GM12878 (cell line): Measurements from ENCODE around the gene CFAP299. TPM values are rescaled to one million over a fixed set of nuclear protein-coding genes. Genes with fewer than 3 reads are reported as not detected.

Source experiments
- ATAC-seq: fragments of 200-7000 bp; cut with Tn5 transposase; 3 replicates; pipeline ENCODE4 v1.9.1; 2020; ENCODE audit warnings: mild to moderate bottlenecking, moderate library complexity
- BruUV-seq: library from RNA; stranded (reverse); fragments of 400-500 nt; replicated peaks from 2 replicates; lab custom pipeline; 2021; lab: Mats Ljungman, UMichigan
- CTCF ChIA-PET: fragments of 300-600 bp; sonication (Branson Sonifier 250); formaldehyde crosslinking; extraction: SDS; loops from one replicate; lab custom pipeline; 2021; ENCODE audit warnings: inconsistent platforms; lab: Yijun Ruan, JAX
- POLR2A ChIA-PET: fragments of 350-600 bp; formaldehyde crosslinking; extraction: SDS; loops from one replicate; lab custom pipeline; 2021; ENCODE audit warnings: inconsistent platforms; lab: Charles Lee
- RAD21 ChIA-PET: fragments of 300-600 bp; sonication (Branson Sonifier 250); formaldehyde crosslinking; loops from one replicate; lab custom pipeline; 2023; ENCODE audit warnings: antibody characterized with exemption; ENCODE audit not compliant: unreplicated experiment; lab: Charles Lee
- SMC1A ChIA-PET: fragments of 300-600 bp; sonication (Branson Sonifier 250); formaldehyde crosslinking; loops from one replicate; lab custom pipeline; 2023; ENCODE audit not compliant: unreplicated experiment, uncharacterized antibody; lab: Charles Lee
- DNase-seq: peaks from one replicate; pipeline ENCODE4 v3.0.0-alpha.2; 2011; ENCODE audit warnings: low read depth, low spot score
- FAIRE-seq: peaks from 3 replicates; lab custom pipeline; 2011; peaks lifted over from hg19 to GRCh38; lab: Jason Lieb, UNC
- H2AFZ ChIP-seq: 2 replicates; pipeline ENCODE4 v1.6.0; 2011; ENCODE audit warnings: low read depth, low read length, control low read depth; ENCODE audit not compliant: control insufficient read depth
- H3K27ac ChIP-seq: 2 replicates; pipeline ENCODE4 v1.5.1; 2011; ENCODE audit warnings: control low read depth; ENCODE audit not compliant: control insufficient read depth, insufficient read depth
- H3K27me3 ChIP-seq, 2 experiments: replicated peaks in 1 of 2; 2 replicates each; pipeline versions ENCODE4 v1.6.0 to v1.6.1; 2011; ENCODE audit warnings: low read length in 1 of 2; ENCODE audit not compliant: control insufficient read depth in 2 of 2, insufficient read depth in 2 of 2
- H3K36me3 ChIP-seq, 2 experiments: 2 replicates each; pipeline ENCODE4 v1.5.1; 2011; ENCODE audit warnings: low read length in 1 of 2; ENCODE audit not compliant: control insufficient read depth in 2 of 2, insufficient read depth in 2 of 2
- H3K4me1 ChIP-seq: 2 replicates; pipeline ENCODE4 v1.6.1; 2011; ENCODE audit warnings: mild to moderate bottlenecking, low read length, moderate library complexity, mixed read lengths; ENCODE audit not compliant: control insufficient read depth, insufficient read depth
- H3K4me2 ChIP-seq: 2 replicates; pipeline ENCODE4 v1.6.0; 2011; ENCODE audit warnings: control low read depth; ENCODE audit not compliant: control insufficient read depth, insufficient read depth
- H3K4me3 ChIP-seq: fragments of 200-600 bp; sonication (generic); 2 replicates; pipeline ENCODE4 v1.5.1; 2016
- H3K79me2 ChIP-seq: 2 replicates; pipeline ENCODE4 v1.6.0; 2011; ENCODE audit warnings: low read length; ENCODE audit not compliant: control insufficient read depth, insufficient read depth
- H3K9ac ChIP-seq: 2 replicates; pipeline ENCODE4 v1.8.0; 2011; ENCODE audit warnings: low read length, control low read depth, mixed read lengths; ENCODE audit not compliant: control insufficient read depth, insufficient read depth
- H3K9me3 ChIP-seq: replicated peaks from 3 replicates; pipeline ENCODE4 v1.5.1; 2011; ENCODE audit warnings: mild to moderate bottlenecking, low read length; ENCODE audit not compliant: control insufficient read depth, insufficient read depth
- H4K20me1 ChIP-seq: 2 replicates; pipeline ENCODE4 v1.6.0; 2011; ENCODE audit not compliant: control insufficient read depth, insufficient read depth
- E4F1 ChIP-seq: fragments of 450-650 bp; IDR thresholded peaks from 2 replicates; pipeline ENCODE4 v1.6.1; 2018; ENCODE audit warnings: borderline replicate concordance, mild to moderate bottlenecking; ENCODE audit not compliant: partially characterized antibody
- GABPA ChIP-seq: IDR thresholded peaks from 2 replicates; pipeline ENCODE4 v1.6.1; 2014; ENCODE audit warnings: antibody characterized with exemption, low read depth, mild to moderate bottlenecking, inconsistent platforms
- IRF4 ChIP-seq: IDR thresholded peaks from 2 replicates; pipeline ENCODE4 v1.6.1; 2011; ENCODE audit warnings: low read depth, low read length
- LARP7 ChIP-seq: fragments of 450-650 bp; IDR thresholded peaks from 2 replicates; pipeline ENCODE4 v1.6.1; 2017; ENCODE audit warnings: mild to moderate bottlenecking
- MLLT1 ChIP-seq: fragments of 450-650 bp; IDR thresholded peaks from 2 replicates; pipeline ENCODE4 v1.6.1; 2016; ENCODE audit warnings: mild to moderate bottlenecking
- MXI1 ChIP-seq: fragments of 150-350 bp; IDR thresholded peaks from 2 replicates; pipeline ENCODE4 v1.6.1; 2011; ENCODE audit warnings: low read depth, mild to moderate bottlenecking, inconsistent platforms, low read length, improper control_type of control experiment
- NR2C1 ChIP-seq: fragments of 450-650 bp; IDR thresholded peaks from 2 replicates; pipeline ENCODE4 v1.6.1; 2017; ENCODE audit warnings: antibody characterized with exemption, mild to moderate bottlenecking, moderate library complexity
- POLR2AphosphoS2 ChIP-seq: IDR thresholded peaks from 2 replicates; pipeline ENCODE4 v1.6.1; 2011; ENCODE audit warnings: low read depth, mild to moderate bottlenecking, low read length, improper control_type of control experiment, moderate library complexity
- SMAD1 ChIP-seq: fragments of 450-650 bp; IDR thresholded peaks from 2 replicates; pipeline ENCODE4 v1.6.1; 2018; ENCODE audit warnings: mild to moderate bottlenecking, low read depth; ENCODE audit not compliant: partially characterized antibody
- ZNF207 ChIP-seq: fragments of 450-650 bp; IDR thresholded peaks from 2 replicates; pipeline ENCODE4 v1.6.1; 2014; ENCODE audit warnings: antibody characterized with exemption, mild to moderate bottlenecking, borderline replicate concordance
- ZNF217 ChIP-seq: fragments of 450-650 bp; IDR thresholded peaks from 2 replicates; pipeline ENCODE4 v1.6.1; 2017; ENCODE audit warnings: antibody characterized with exemption, mild to moderate bottlenecking
- ZNF622 ChIP-seq: fragments of 450-650 bp; IDR thresholded peaks from 2 replicates; pipeline ENCODE4 v1.6.1; 2017; ENCODE audit warnings: mild to moderate bottlenecking, inconsistent platforms
- ZSCAN29 ChIP-seq: fragments of 450-650 bp; IDR thresholded peaks from 2 replicates; pipeline ENCODE4 v1.6.1; 2017; ENCODE audit warnings: mild to moderate bottlenecking, moderate library complexity
- WGBS: methylation state at CpG from one replicate; pipeline ENCODE4 v1.1.6; 2016; ENCODE audit warnings: low lambda C conversion rate; ENCODE audit not compliant: insufficient replicate concordance, insufficient coverage; ENCODE audit errors: missing lambda C conversion rate; 5-methylcytosine and 5-hydroxymethylcytosine counted together
- in situ Hi-C: fragments of 300-500 bp; cut with MboI; formaldehyde crosslinking; loops from 9 replicates; pipeline ENCODE4 v1.14.3; 2018; ENCODE audit warnings: mixed read lengths
- intact Hi-C: fragments of 100-400 bp; cut with micrococcal nuclease; formaldehyde crosslinking; loops from one replicate; pipeline ENCODE4 v1.14.2; 2022; ENCODE audit not compliant: unreplicated experiment
- polyA plus RNA-seq, 11 experiments: library from polyadenylated mRNA; depleted of rRNA in 4 of 11; unstranded in 6 of 11; stranded (reverse) in 5 of 11; fragments of >200 nt; fragmentation: Nextera tagmentation in 4 of 11; fragmentation: Illumina TruSeq in 1 of 11; extraction: Ambion mirVana in 4 of 11; extraction: Trizol in 1 of 11; gene quantifications; 1 replicate in 1 of 11; 2 replicates in 10 of 11; pipeline versions ENCODE4 v1.2.1 to v1.2.3, GENCODE V29; 2011 to 2016; ENCODE audit warnings: inconsistent platforms in 2 of 11, missing spikeins in 2 of 11, low read depth in 1 of 11
- total RNA-seq, 4 experiments: library from RNA; depleted of rRNA in 3 of 4; stranded (reverse); fragments of >200 nt in 3 of 4; fragmentation: Illumina TruSeq in 1 of 4; extraction: Trizol in 1 of 4; gene quantifications; 2 replicates each; pipeline versions ENCODE4 v1.2.1 to v1.2.3, GENCODE V29; 2013 to 2021
- TF ChIP-seq, protein P1 (sequence below): fragments of 450-650 bp; IDR thresholded peaks from 2 replicates; pipeline ENCODE4 v1.6.1; 2017; ENCODE audit warnings: mild to moderate bottlenecking, moderate library complexity
- TF ChIP-seq, protein P2 (sequence below): fragments of 450-650 bp; IDR thresholded peaks from 2 replicates; pipeline ENCODE4 v1.6.1; 2014; ENCODE audit warnings: mild to moderate bottlenecking

Gene CFAP299
- total and polyA plus RNA-seq, 10 of the 15 experiments (the other 5 are each of a cell fraction or from before 2014, with no cell fraction given): 0.06 to 0.34 TPM; not detected in 8

- TF ChIP-seq MXI1 (no peak), ZNF207 (no peak), GABPA (no peak), ZNF622 (no peak), POLR2AphosphoS2 (no peak)
- TF ChIP-seq, protein P1, sequence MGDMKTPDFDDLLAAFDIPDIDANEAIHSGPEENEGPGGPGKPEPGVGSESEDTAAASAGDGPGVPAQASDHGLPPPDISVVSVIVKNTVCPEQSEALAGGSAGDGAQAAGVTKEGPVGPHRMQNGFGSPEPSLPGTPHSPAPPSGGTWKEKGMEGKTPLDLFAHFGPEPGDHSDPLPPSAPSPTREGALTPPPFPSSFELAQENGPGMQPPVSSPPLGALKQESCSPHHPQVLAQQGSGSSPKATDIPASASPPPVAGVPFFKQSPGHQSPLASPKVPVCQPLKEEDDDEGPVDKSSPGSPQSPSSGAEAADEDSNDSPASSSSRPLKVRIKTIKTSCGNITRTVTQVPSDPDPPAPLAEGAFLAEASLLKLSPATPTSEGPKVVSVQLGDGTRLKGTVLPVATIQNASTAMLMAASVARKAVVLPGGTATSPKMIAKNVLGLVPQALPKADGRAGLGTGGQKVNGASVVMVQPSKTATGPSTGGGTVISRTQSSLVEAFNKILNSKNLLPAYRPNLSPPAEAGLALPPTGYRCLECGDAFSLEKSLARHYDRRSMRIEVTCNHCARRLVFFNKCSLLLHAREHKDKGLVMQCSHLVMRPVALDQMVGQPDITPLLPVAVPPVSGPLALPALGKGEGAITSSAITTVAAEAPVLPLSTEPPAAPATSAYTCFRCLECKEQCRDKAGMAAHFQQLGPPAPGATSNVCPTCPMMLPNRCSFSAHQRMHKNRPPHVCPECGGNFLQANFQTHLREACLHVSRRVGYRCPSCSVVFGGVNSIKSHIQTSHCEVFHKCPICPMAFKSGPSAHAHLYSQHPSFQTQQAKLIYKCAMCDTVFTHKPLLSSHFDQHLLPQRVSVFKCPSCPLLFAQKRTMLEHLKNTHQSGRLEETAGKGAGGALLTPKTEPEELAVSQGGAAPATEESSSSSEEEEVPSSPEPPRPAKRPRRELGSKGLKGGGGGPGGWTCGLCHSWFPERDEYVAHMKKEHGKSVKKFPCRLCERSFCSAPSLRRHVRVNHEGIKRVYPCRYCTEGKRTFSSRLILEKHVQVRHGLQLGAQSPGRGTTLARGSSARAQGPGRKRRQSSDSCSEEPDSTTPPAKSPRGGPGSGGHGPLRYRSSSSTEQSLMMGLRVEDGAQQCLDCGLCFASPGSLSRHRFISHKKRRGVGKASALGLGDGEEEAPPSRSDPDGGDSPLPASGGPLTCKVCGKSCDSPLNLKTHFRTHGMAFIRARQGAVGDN: no peak
- TF ChIP-seq, protein P2, sequence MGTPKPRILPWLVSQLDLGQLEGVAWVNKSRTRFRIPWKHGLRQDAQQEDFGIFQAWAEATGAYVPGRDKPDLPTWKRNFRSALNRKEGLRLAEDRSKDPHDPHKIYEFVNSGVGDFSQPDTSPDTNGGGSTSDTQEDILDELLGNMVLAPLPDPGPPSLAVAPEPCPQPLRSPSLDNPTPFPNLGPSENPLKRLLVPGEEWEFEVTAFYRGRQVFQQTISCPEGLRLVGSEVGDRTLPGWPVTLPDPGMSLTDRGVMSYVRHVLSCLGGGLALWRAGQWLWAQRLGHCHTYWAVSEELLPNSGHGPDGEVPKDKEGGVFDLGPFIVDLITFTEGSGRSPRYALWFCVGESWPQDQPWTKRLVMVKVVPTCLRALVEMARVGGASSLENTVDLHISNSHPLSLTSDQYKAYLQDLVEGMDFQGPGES: no peak
Measured at GRCh38 chr4:80803337-80803736, 467.8 kb downstream of the CFAP299 start (continued).

- in situ Hi-C loops: no loop called here
- H3K9ac ChIP-seq: no peak overlapping the region
- POLR2A ChIA-PET: no interaction called here
- DNase-seq (no peak), FAIRE-seq (no peak), ATAC-seq (no peak)
- 43% methylated on average over 1 of the region's 1 CpG for WGBS
- no peaks in the 10 kb centered on the region for H3K79me2 ChIP-seq
- no peak overlapping the region for H3K27ac ChIP-seq
- no peaks in the 10 kb centered on the region for H3K4me1 ChIP-seq
- CTCF ChIA-PET: interaction anchor here (0.9 to 1.0 kb wide), 2 partner anchors 8 to 232 kb away, joined by 3 read pairs; no protein-coding TSS in a partner anchor
- no peaks in the 10 kb centered on the region for H3K9me3 ChIP-seq
- RAD21 ChIA-PET: no interaction called here
- no peaks in the 10 kb centered on the region for H3K27me3 ChIP-seq
- H3K4me3 ChIP-seq: no peak overlapping the region
- no peak overlapping the region for H2AFZ ChIP-seq
- H4K20me1 ChIP-seq: no peaks in the 10 kb centered on the region
- no peak overlapping the region for H3K4me2 ChIP-seq
- BruUV-seq: no TSS peak
- H3K36me3 ChIP-seq: no peaks in the 10 kb centered on the region
- SMC1A ChIA-PET: interaction anchor here (1.4 kb wide), 1 partner anchor 10 kb away, joined by 3 read pairs; no protein-coding TSS in a partner anchor
- intact Hi-C loops: no loop called here
- TF ChIP-seq SMAD1 (no peak), IRF4 (no peak), MLLT1 (no peak), ZNF217 (no peak), ZSCAN29 (no peak), E4F1 (no peak), NR2C1 (no peak), LARP7 (no peak)
Measured at GRCh38 chr4:80806472-80806871, 470.9 kb downstream of the CFAP299 start.
